Fibroblast of the aortic adventitia (primary cell): ENCODE results near the gene KATNAL2. TPM values are rescaled to one million over a fixed set of nuclear protein-coding genes. Genes with fewer than 3 reads are reported as not detected.
"Not testable (repeated sequence)": the region's sequence is repeated elsewhere in the genome, so short reads cannot be mapped to it uniquely, and the experiment has no call there.

Experiments
- DNase-seq: peaks from one replicate; pipeline ENCODE4 v3.0.0-alpha.2; 2010; ENCODE audit warnings: low read depth
- H3K4me3 ChIP-seq: 2 replicates; pipeline ENCODE4 v1.5.1; 2011; ENCODE audit warnings: low read depth, mild to moderate bottlenecking, control low read depth, low read length, moderate library complexity
- CTCF ChIP-seq: IDR thresholded peaks from 2 replicates; pipeline ENCODE4 v1.5.1; 2011; ENCODE audit warnings: mild to moderate bottlenecking, low read length, control low read depth, inconsistent platforms; ENCODE audit not compliant: insufficient read depth
- total RNA-seq: library from RNA; depleted of rRNA; stranded (reverse); fragments of >200 nt; gene quantifications from 2 replicates; pipeline ENCODE4 v1.2.3, GENCODE V29; 2012; ENCODE audit warnings: low replicate concordance

Gene KATNAL2
- total RNA-seq, 1 donor = 2.7 TPM

GRCh38 chr18:47032945-47033344 is 115.5 kb downstream of the KATNAL2 start:
- DNase-seq = no peak
- TF ChIP-seq CTCF = no peak
- no peak overlapping the region for H3K4me3 ChIP-seq

- DNase-seq = not testable (repeated sequence)
These were observed 117.2 kb downstream of the KATNAL2 start for GRCh38 chr18:47034591-47034990.

GRCh38 chr18:47035156-47035671 is 117.8 kb downstream of the KATNAL2 start, which contains the start of gene ELOA2:
ELOA2 (minus strand) TSS chr18:47035621; CDS start chr18:47035264, 357 bp downstream.
- no peak for TF ChIP-seq CTCF
- H3K4me3 ChIP-seq = no peak within 1 kb of the TSS
- no peak for DNase-seq

More at GRCh38 chr18:47034591-47034990, 117.2 kb downstream of the KATNAL2 start:
- H3K4me3 ChIP-seq = not testable (repeated sequence)

- DNase-seq = peak; percentile 15
- H3K4me3 ChIP-seq = no peak overlapping the region
- TF ChIP-seq CTCF = peak; percentile 33
These were observed 119.0 kb downstream of the KATNAL2 start for GRCh38 chr18:47036298-47036874.

GRCh38 chr18:47036927-47037578 is 119.7 kb downstream of the KATNAL2 start:
- no peak for TF ChIP-seq CTCF
- DNase-seq = no peak
- no peak overlapping the region for H3K4me3 ChIP-seq

GRCh38 chr18:47040982-47041381 is 123.6 kb downstream of the KATNAL2 start:
- DNase-seq = no peak

More at GRCh38 chr18:47040982-47041381, 123.6 kb downstream of the KATNAL2 start:
- TF ChIP-seq CTCF = no peak
- no peak overlapping the region for H3K4me3 ChIP-seq
